ENCODE results near the gene BTBD9. TPM values are rescaled to one million over a fixed set of nuclear protein-coding genes. Genes with fewer than 3 reads are reported as not detected.

Gene BTBD9
- total RNA-seq, 4 donors from 2014 or later, result 10.6 to 16.6 (median 15.1) TPM

DNA sequence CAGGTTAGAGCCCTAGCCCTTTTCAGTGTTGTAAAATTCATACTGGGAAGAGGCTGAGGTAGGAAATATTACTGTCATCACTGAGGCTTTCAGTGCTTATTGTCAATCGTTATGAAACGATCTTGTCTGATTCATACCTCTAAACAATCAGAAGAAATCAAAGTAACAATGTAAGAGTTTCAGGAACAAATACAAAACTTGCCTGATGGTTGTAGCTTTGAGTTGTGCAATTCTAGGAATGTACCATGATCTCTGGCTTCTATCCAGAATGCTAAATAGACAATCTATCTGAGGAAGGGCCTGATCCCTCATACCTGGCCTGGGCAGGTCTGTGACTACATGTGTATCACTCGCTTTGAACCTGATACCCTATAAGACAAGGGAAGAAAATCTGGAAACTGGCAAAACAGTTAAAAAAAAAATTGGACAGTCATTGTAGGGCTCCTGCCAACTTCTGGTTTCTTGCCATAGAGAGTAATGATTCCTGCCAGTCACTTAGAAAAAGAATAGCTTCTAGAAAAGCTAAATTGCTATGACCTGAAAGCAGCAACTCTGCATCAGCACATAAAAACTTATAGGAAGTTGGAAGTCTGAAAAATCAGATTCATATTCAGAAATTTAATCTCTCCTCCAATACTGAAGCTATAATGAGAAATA, 234.7 kb downstream of the BTBD9 start:
- DNase-seq (ENCODE audit: low spot score in 2 of 2), result no peak
- TF ChIP-seq POLR2A (IDR thresholded peaks at IDR 0.05), result no peak
- TF ChIP-seq, protein P1, sequence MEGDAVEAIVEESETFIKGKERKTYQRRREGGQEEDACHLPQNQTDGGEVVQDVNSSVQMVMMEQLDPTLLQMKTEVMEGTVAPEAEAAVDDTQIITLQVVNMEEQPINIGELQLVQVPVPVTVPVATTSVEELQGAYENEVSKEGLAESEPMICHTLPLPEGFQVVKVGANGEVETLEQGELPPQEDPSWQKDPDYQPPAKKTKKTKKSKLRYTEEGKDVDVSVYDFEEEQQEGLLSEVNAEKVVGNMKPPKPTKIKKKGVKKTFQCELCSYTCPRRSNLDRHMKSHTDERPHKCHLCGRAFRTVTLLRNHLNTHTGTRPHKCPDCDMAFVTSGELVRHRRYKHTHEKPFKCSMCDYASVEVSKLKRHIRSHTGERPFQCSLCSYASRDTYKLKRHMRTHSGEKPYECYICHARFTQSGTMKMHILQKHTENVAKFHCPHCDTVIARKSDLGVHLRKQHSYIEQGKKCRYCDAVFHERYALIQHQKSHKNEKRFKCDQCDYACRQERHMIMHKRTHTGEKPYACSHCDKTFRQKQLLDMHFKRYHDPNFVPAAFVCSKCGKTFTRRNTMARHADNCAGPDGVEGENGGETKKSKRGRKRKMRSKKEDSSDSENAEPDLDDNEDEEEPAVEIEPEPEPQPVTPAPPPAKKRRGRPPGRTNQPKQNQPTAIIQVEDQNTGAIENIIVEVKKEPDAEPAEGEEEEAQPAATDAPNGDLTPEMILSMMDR (IDR thresholded peaks at IDR 0.05), result no peak
- WGBS, 2 donors, result 18 to 22% methylated on average over 3 of the region's 3 CpGs
- no peak overlapping the region for H3K4me3 ChIP-seq (ENCODE audit: low read depth, poor library complexity, severe bottlenecking)
- intact Hi-C loops (cut with DNase I; ENCODE audit: low total_unique reads), result no loop called here

DNA sequence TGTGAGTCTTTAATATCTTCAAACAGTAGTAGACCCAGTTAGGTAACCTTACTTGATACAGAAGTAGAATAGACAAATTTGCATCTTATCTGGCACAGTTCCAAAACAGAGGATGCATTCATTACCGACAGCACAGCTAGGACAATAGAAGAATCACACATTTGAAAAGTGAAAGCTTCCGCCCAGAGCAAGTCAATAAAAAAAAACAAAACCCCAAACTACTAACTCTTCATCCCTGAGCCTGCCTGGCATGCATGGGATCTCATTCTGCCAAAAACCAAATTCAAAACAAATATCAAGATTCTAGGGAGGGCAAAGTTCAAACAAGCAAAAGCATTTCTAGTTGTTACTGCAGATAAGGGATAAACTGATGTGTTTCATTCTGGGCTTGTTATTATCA, 235.4 kb downstream of the BTBD9 start:
- TF ChIP-seq, protein P1 (IDR thresholded peaks at IDR 0.05), result no peak
- TF ChIP-seq POLR2A (IDR thresholded peaks at IDR 0.05), result no peak
- WGBS, 2 donors, result 21 to 29% methylated on average over 2 of the region's 2 CpGs
- intact Hi-C loops (cut with DNase I; ENCODE audit: low total_unique reads), result no loop called here
- DNase-seq (ENCODE audit: low spot score in 2 of 2), result no peak
- H3K4me3 ChIP-seq (ENCODE audit: low read depth, poor library complexity, severe bottlenecking), result no peak overlapping the region

DNA sequence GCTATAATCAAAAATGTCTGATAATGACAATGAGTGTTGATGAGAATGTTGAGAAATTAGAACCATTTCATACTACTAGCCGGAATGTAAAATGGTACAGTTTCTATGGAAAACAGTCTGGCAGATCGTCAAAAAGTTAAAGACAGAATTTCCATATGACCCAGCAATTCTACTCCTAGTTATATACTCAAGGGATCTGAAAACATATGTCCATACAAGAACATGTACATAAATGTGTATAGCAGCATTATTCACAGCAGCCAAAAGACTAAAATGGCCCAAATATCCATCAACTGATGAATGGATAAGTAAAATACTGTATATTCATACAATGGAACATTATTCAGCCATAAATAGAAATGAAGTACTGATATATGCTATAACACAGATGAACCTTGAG, 236.2 kb downstream of the BTBD9 start:
- 73 to 74% methylated on average over 2 of the region's 2 CpGs for WGBS, 2 donors
- no peak for DNase-seq (ENCODE audit: low spot score in 2 of 2)
- intact Hi-C loops (cut with DNase I; ENCODE audit: low total_unique reads), result no loop called here
- H3K4me3 ChIP-seq (ENCODE audit: low read depth, poor library complexity, severe bottlenecking), result no peak overlapping the region
- TF ChIP-seq POLR2A (IDR thresholded peaks at IDR 0.05), result no peak
- TF ChIP-seq, protein P1 (IDR thresholded peaks at IDR 0.05), result no peak

DNA sequence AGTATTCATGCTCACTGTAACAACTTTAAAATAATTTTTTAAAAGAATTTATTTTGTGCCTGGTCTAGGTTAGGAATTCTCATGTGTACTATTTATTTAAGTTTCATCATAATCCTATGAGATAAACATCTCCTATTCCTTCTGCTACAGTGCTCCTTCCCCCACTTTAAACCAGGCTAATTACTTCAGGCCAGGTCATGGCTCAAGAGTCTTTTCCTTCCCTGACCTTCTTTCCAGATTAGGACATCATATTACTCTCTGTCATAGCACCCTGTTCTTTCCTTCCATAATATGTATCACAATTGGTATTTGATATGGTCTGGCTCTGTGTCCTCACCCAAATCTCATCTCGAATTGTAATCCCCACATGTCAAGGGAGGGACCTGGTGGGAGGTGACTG, 239.0 kb downstream of the BTBD9 start:
- H3K4me3 ChIP-seq (ENCODE audit: low read depth, poor library complexity, severe bottlenecking), result no peak overlapping the region
- no peak for DNase-seq (ENCODE audit: low spot score in 2 of 2)
- TF ChIP-seq POLR2A (IDR thresholded peaks at IDR 0.05), result no peak
- TF ChIP-seq, protein P1 (IDR thresholded peaks at IDR 0.05), result no peak
- 95 to 100% methylated on average over 1 of the region's 1 CpG for WGBS, 2 donors
- intact Hi-C loops (cut with DNase I; ENCODE audit: low total_unique reads), result no loop called here

DNA sequence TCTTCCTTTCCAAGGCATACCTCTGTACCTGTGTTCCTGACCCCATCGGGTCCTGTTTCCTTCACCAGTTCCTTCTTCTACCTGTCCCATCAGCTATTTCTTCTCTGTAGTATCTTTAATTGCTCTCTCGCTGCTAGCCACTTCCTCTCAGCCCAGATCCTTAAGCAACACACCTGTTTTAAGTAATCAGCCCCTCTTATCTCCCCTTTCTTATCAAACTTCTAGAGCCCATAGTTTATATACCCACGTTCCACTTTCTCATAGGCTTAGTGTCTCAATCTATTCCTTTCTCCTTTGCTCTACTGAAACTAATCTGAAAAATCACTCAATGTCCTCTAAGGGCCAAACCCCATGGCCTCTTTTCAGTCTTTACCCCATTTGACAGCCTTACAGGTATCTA, 239.6 kb downstream of the BTBD9 start:
- H3K4me3 ChIP-seq (ENCODE audit: low read depth, poor library complexity, severe bottlenecking), result no peak overlapping the region
- TF ChIP-seq, protein P1 (IDR thresholded peaks at IDR 0.05), result no peak
- TF ChIP-seq POLR2A (IDR thresholded peaks at IDR 0.05), result no peak
- WGBS, 2 donors, result 90 to 93% methylated on average over 3 of the region's 3 CpGs
- intact Hi-C loops (cut with DNase I; ENCODE audit: low total_unique reads), result no loop called here
- no peak for DNase-seq (ENCODE audit: low spot score in 2 of 2)

DNA sequence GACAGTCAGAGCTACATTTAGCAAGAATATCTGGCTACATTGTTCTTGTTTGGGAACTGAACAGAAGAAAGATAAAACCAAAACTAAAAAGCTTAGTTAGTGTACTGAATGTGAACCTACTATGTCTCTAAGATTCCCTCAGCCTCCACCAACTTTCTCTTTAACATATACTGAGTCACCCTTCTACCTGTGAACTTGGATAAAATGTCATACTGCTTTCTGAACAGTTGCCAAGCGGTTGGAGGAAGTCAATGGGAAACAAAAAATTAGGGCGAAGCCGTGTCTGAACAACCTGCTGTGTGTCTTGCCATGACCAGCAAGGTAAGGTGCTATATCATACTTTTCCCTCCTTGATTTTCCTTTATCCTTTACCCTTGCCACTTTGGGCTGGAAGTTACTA, 243.5 kb downstream of the BTBD9 start:
- intact Hi-C loops (cut with DNase I; ENCODE audit: low total_unique reads), result no loop called here
- TF ChIP-seq, protein P1 (IDR thresholded peaks at IDR 0.05), result no peak
- no peak for TF ChIP-seq POLR2A (IDR thresholded peaks at IDR 0.05)
- no peak for DNase-seq (ENCODE audit: low spot score in 2 of 2)
- 71 to 83% methylated on average over 3 of the region's 3 CpGs for WGBS, 2 donors
- H3K4me3 ChIP-seq (ENCODE audit: low read depth, poor library complexity, severe bottlenecking), result no peak overlapping the region

All from lower leg skin (tissue), 4 donors.